Suprapubic skin (tissue), 4 donors: ENCODE results near the gene ARHGAP42. TPM values are rescaled to one million over a fixed set of nuclear protein-coding genes. Genes with fewer than 3 reads are reported as not detected.

Experiments
- DNase-seq, 2 donors: peaks; one replicate each; pipeline ENCODE4 v3.0.0-alpha.2; 2019; ENCODE audit warnings: low spot score in 2 of 2
- H3K27ac ChIP-seq: fragments of 200-600 bp; sonication (generic); one replicate; pipeline ENCODE4 v1.5.1; 2019
- H3K27me3 ChIP-seq: fragments of 200-600 bp; sonication (generic); one replicate; pipeline ENCODE4 v1.5.1; 2019
- H3K36me3 ChIP-seq: fragments of 200-600 bp; sonication (generic); one replicate; pipeline ENCODE4 v1.5.1; 2019
- H3K4me1 ChIP-seq: fragments of 200-600 bp; sonication (generic); one replicate; pipeline ENCODE4 v1.5.1; 2019
- H3K4me3 ChIP-seq: fragments of 200-600 bp; sonication (generic); one replicate; pipeline ENCODE4 v1.5.1; 2019; ENCODE audit warnings: mild to moderate bottlenecking
- H3K9me3 ChIP-seq: fragments of 200-600 bp; sonication (generic); one replicate; pipeline ENCODE4 v1.5.1; 2019
- CTCF ChIP-seq, 2 donors: fragments of 200-600 bp in 1 of 2; fragments of 450-650 bp in 1 of 2; sonication (generic) in 1 of 2; IDR thresholded peaks; one replicate each; pipeline ENCODE4 v1.5.1; 2016 to 2019; ENCODE audit warnings: antibody characterized with exemption in 2 of 2, mild to moderate bottlenecking in 1 of 2, moderate library complexity in 1 of 2
- EP300 ChIP-seq: sonication (generic); formaldehyde crosslinking; IDR thresholded peaks from one replicate; pipeline ENCODE4 v1.6.1; 2017; ENCODE audit warnings: antibody characterized with exemption
- POLR2A ChIP-seq, 2 donors: fragments of 450-650 bp; IDR thresholded peaks; one replicate each; pipeline ENCODE4 v1.6.1; 2017; ENCODE audit warnings: antibody characterized with exemption in 2 of 2, mild to moderate bottlenecking in 2 of 2, moderate library complexity in 2 of 2
- POLR2AphosphoS5 ChIP-seq, 3 donors: sonication (generic); formaldehyde crosslinking; IDR thresholded peaks; one replicate each; pipeline ENCODE4 v1.6.1; 2017; ENCODE audit warnings: antibody characterized with exemption in 3 of 3
- WGBS: methylation state at CpG from one replicate; pipeline ENCODE4 v1.1.5; 2018; 5-methylcytosine and 5-hydroxymethylcytosine counted together
- total RNA-seq, 4 donors: library from RNA; depleted of rRNA; stranded (reverse); fragments of >200 nt; gene quantifications; one replicate each; pipeline ENCODE4 v1.1.0, GENCODE V29; 2016

The ARHGAP42 gene
- total RNA-seq, 4 donors from 2014 or later: 12.4 to 18.4 (median 14.4) TPM

GRCh38 chr11:100914415-100915110 lies 227.5 kb downstream of the ARHGAP42 start:
- WGBS: 87% methylated on average over 6 of the region's 6 CpGs
- H3K27me3 ChIP-seq: no peaks in the 10 kb centered on the region
- H3K27ac ChIP-seq: no peak overlapping the region
- H3K4me1 ChIP-seq: peaks cover 4% of the 10 kb centered on the region
- H3K36me3 ChIP-seq: no peaks in the 10 kb centered on the region
- no peaks in the 10 kb centered on the region for H3K9me3 ChIP-seq
- no peak for DNase-seq
- TF ChIP-seq EP300: no peak
- TF ChIP-seq POLR2A (IDR thresholded peaks at IDR 0.05): no peak
- no peak for TF ChIP-seq CTCF (IDR thresholded peaks at IDR 0.05)
- TF ChIP-seq POLR2AphosphoS5 (IDR thresholded peaks at IDR 0.05): no peak
- no peak overlapping the region for H3K4me3 ChIP-seq

GRCh38 chr11:100918551-100919500 lies 231.7 kb downstream of the ARHGAP42 start:
- 43% methylated on average over 6 of the region's 6 CpGs for WGBS
- peaks cover 4% of the 10 kb centered on the region for H3K4me1 ChIP-seq
- no peak for DNase-seq
- no peaks in the 10 kb centered on the region for H3K36me3 ChIP-seq
- no peak overlapping the region for H3K27ac ChIP-seq
- H3K4me3 ChIP-seq: no peak overlapping the region
- no peak for TF ChIP-seq EP300
- no peak for TF ChIP-seq POLR2AphosphoS5 (IDR thresholded peaks at IDR 0.05)
- TF ChIP-seq CTCF (IDR thresholded peaks at IDR 0.05): no peak
- no peak for TF ChIP-seq POLR2A (IDR thresholded peaks at IDR 0.05)
- H3K9me3 ChIP-seq: no peaks in the 10 kb centered on the region
- H3K27me3 ChIP-seq: no peaks in the 10 kb centered on the region

GRCh38 chr11:100920593-100920992 lies 233.5 kb downstream of the ARHGAP42 start:
- TF ChIP-seq POLR2A (IDR thresholded peaks at IDR 0.05) (no peak), EP300 (no peak), CTCF (IDR thresholded peaks at IDR 0.05) (no peak), POLR2AphosphoS5 (IDR thresholded peaks at IDR 0.05) (no peak)
- no peak for DNase-seq

GRCh38 chr11:100922121-100922520 lies 235.0 kb downstream of the ARHGAP42 start:
- no peak overlapping the region for H3K27ac ChIP-seq
- no peak for DNase-seq
- H3K9me3 ChIP-seq: no peaks in the 10 kb centered on the region
- H3K36me3 ChIP-seq: no peaks in the 10 kb centered on the region
- WGBS: 85% methylated on average over 5 of the region's 5 CpGs
- H3K27me3 ChIP-seq: no peaks in the 10 kb centered on the region
- peaks cover 4% of the 10 kb centered on the region for H3K4me1 ChIP-seq
- no peak overlapping the region for H3K4me3 ChIP-seq
- TF ChIP-seq POLR2A (IDR thresholded peaks at IDR 0.05) (no peak), EP300 (no peak), POLR2AphosphoS5 (IDR thresholded peaks at IDR 0.05) (no peak), CTCF (IDR thresholded peaks at IDR 0.05) (no peak)

More at GRCh38 chr11:100920593-100920992, 233.5 kb downstream of the ARHGAP42 start:
- peaks cover 4% of the 10 kb centered on the region for H3K4me1 ChIP-seq
- no peak overlapping the region for H3K27ac ChIP-seq
- H3K4me3 ChIP-seq: no peak overlapping the region
- no peaks in the 10 kb centered on the region for H3K27me3 ChIP-seq
- no peaks in the 10 kb centered on the region for H3K36me3 ChIP-seq
- H3K9me3 ChIP-seq: no peaks in the 10 kb centered on the region

- no peaks in the 10 kb centered on the region for H3K36me3 ChIP-seq
Observed at GRCh38 chr11:100923555-100923954, 236.5 kb downstream of the ARHGAP42 start.

More at GRCh38 chr11:100923555-100923954, 236.5 kb downstream of the ARHGAP42 start:
- WGBS: 59% methylated on average over 2 of the region's 2 CpGs
- H3K27me3 ChIP-seq: no peaks in the 10 kb centered on the region
- H3K4me1 ChIP-seq: peaks cover 4% of the 10 kb centered on the region
- no peak for DNase-seq
- TF ChIP-seq EP300 (no peak), POLR2AphosphoS5 (IDR thresholded peaks at IDR 0.05) (no peak), POLR2A (IDR thresholded peaks at IDR 0.05) (no peak), CTCF (IDR thresholded peaks at IDR 0.05) (no peak)
- no peaks in the 10 kb centered on the region for H3K9me3 ChIP-seq
- no peak overlapping the region for H3K27ac ChIP-seq
- H3K4me3 ChIP-seq: no peak overlapping the region
